Smooth muscle cell (in vitro differentiated cells): ENCODE data around the gene TTF1. TPM values are rescaled to one million over a fixed set of nuclear protein-coding genes. Genes with fewer than 3 reads are reported as not detected.

ENCODE experiments used
- DNase-seq: peaks from one replicate; lab custom pipeline; 2025; ENCODE audit not compliant: unreplicated experiment; lab: John Stamatoyannopoulos, UW
- H2AFZ ChIP-seq: fragments of 200-600 bp; sonication (generic); 2 replicates; pipeline ENCODE4 v1.6.0; 2016; ENCODE audit warnings: antibody characterized with exemption, low read depth, mild to moderate bottlenecking
- H3F3A ChIP-seq: fragments of 200-600 bp; sonication (generic); 2 replicates; pipeline ENCODE4 v1.6.0; 2017; ENCODE audit warnings: antibody characterized with exemption, low read depth
- H3K27ac ChIP-seq: fragments of 200-600 bp; sonication (generic); 2 replicates; pipeline ENCODE4 v1.5.1; 2016; ENCODE audit warnings: low read depth, mild to moderate bottlenecking
- H3K27me3 ChIP-seq: fragments of 200-600 bp; sonication (generic); 2 replicates; pipeline ENCODE4 v1.6.1; 2016; ENCODE audit warnings: low read depth, mild to moderate bottlenecking
- H3K36me3 ChIP-seq: fragments of 200-600 bp; sonication (generic); 2 replicates; pipeline ENCODE4 v1.5.1; 2016; ENCODE audit warnings: low read depth
- H3K4me1 ChIP-seq: fragments of 200-600 bp; sonication (generic); 2 replicates; pipeline ENCODE4 v1.5.1; 2016; ENCODE audit warnings: low read depth
- H3K4me2 ChIP-seq: fragments of 200-600 bp; sonication (generic); 2 replicates; pipeline ENCODE4 v1.6.0; 2016; ENCODE audit warnings: mild to moderate bottlenecking
- H3K4me3 ChIP-seq: fragments of 200-600 bp; sonication (generic); 2 replicates; pipeline ENCODE4 v1.5.1; 2016; ENCODE audit warnings: mild to moderate bottlenecking
- H3K79me2 ChIP-seq: fragments of 200-600 bp; sonication (generic); 2 replicates; pipeline ENCODE4 v1.6.0; 2016; ENCODE audit warnings: low read depth, mild to moderate bottlenecking
- H3K9ac ChIP-seq: fragments of 200-600 bp; sonication (generic); 2 replicates; pipeline ENCODE4 v1.6.0; 2016; ENCODE audit warnings: low read depth
- H3K9me3 ChIP-seq: fragments of 200-600 bp; sonication (generic); replicated peaks from 2 replicates; pipeline ENCODE4 v1.5.1; 2016; ENCODE audit warnings: low read depth
- H4K20me1 ChIP-seq: fragments of 200-600 bp; sonication (generic); 2 replicates; pipeline ENCODE4 v1.6.0; 2016; ENCODE audit warnings: low read depth
- WGBS: methylation state at CpG from one replicate; pipeline ENCODE4 v1.1.7; 2016; ENCODE audit warnings: low lambda C conversion rate; 5-methylcytosine and 5-hydroxymethylcytosine counted together
- polyA plus RNA-seq: library from polyadenylated mRNA; unstranded; fragments of >200 nt; fragmentation: Nextera tagmentation; extraction: Ambion mirVana; gene quantifications from 2 replicates; pipeline ENCODE4 v1.2.1, GENCODE V29; 2016
- total RNA-seq: library from RNA; depleted of rRNA; stranded (reverse); fragments of >200 nt; gene quantifications from 2 replicates; pipeline ENCODE4 v1.2.3, GENCODE V29; 2014
- TF ChIP-seq, protein P1 (sequence below): fragments of 200-600 bp; sonication (generic); IDR thresholded peaks from 2 replicates; pipeline ENCODE4 v1.5.1; 2017; ENCODE audit warnings: borderline replicate concordance, mild to moderate bottlenecking, antibody characterized with exemption; ENCODE audit not compliant: insufficient read depth, poor library complexity, severe bottlenecking

Gene TTF1
- total and polyA plus RNA-seq, 2 experiments from 2014 or later = 5.5 to 16.4 TPM

DNA sequence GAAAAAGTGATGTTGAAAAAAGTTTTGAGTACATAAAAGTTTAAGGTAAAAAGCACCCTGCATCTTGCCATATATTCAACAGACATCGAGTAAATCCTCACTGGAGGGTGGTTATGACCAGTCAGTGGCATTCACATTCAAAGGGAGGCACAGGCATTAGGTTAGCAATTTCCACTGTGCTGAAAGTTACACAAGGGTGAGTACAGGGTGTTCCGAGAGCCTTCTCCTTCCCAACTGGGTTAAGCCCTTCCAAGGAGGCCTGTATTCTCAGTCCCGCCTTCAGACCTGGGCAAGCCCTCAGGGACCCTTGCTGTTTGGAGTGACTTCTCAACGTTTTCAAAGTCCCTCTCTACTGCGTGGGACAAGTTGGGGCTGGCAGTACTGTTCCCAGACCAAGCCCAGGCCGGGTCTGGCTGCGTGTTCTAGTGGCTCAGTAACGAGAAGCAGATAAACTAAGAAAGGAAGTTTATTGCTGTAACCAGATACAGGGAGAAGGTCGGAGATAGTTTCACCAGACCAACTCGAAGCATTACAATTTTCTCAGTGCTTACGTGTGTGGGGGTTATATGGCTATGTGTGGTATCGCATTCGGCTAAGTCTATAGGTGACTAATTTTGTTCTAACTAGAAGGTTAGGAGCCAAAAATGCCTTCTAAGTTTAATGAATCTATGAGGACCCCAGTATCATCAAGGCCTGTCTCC lies 38.9 kb downstream of the TTF1 start:
- 28% methylated on average over 13 of the region's 13 CpGs for WGBS
- H3K9ac ChIP-seq = peak overlapping the region; percentile 37
- peak overlapping the region; percentile 58 for H3K27ac ChIP-seq
- no peaks in the 10 kb centered on the region for H3K4me1 ChIP-seq
- H3K9me3 ChIP-seq = no peaks in the 10 kb centered on the region
- peak overlapping the region; percentile 30 for H3K4me2 ChIP-seq
- TF ChIP-seq, protein P1, sequence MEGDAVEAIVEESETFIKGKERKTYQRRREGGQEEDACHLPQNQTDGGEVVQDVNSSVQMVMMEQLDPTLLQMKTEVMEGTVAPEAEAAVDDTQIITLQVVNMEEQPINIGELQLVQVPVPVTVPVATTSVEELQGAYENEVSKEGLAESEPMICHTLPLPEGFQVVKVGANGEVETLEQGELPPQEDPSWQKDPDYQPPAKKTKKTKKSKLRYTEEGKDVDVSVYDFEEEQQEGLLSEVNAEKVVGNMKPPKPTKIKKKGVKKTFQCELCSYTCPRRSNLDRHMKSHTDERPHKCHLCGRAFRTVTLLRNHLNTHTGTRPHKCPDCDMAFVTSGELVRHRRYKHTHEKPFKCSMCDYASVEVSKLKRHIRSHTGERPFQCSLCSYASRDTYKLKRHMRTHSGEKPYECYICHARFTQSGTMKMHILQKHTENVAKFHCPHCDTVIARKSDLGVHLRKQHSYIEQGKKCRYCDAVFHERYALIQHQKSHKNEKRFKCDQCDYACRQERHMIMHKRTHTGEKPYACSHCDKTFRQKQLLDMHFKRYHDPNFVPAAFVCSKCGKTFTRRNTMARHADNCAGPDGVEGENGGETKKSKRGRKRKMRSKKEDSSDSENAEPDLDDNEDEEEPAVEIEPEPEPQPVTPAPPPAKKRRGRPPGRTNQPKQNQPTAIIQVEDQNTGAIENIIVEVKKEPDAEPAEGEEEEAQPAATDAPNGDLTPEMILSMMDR = no peak
- no peaks in the 10 kb centered on the region for H3K79me2 ChIP-seq
- no peak for DNase-seq
- H3K4me3 ChIP-seq = no peak overlapping the region
- H3K27me3 ChIP-seq = no peaks in the 10 kb centered on the region
- no peaks in the 10 kb centered on the region for H4K20me1 ChIP-seq
- H3K36me3 ChIP-seq = no peaks in the 10 kb centered on the region
- peaks cover 6% of the 10 kb centered on the region for H3F3A ChIP-seq
- H2AFZ ChIP-seq = peak overlapping the region; percentile 93

DNA sequence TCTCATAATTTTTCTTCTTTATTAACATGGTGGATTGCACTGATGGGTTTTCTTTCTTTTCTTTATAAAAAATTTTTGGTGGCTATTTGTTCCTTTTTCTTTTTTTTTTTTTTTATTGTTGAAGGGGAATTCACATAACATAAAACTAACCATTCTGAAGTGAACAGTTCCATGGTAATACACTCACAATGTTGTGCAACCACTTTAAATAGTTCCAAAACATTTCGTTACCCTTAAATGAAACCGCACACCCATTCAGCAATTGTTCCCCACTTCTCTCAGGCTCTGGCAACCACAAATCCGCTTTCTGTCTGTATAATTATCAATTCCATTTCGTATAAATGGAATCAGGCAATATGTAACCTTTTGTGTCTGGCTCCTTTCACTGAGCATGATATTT lies 40.2 kb downstream of the TTF1 start:
- no peaks in the 10 kb centered on the region for H3K27me3 ChIP-seq
- DNase-seq = no peak
- H4K20me1 ChIP-seq = no peaks in the 10 kb centered on the region
- no peaks in the 10 kb centered on the region for H3K36me3 ChIP-seq
- H3K9ac ChIP-seq = no peak overlapping the region
- TF ChIP-seq, protein P1 = no peak
- H3K4me3 ChIP-seq = no peak overlapping the region
- no peak overlapping the region for H3K27ac ChIP-seq
- no peaks in the 10 kb centered on the region for H3K79me2 ChIP-seq
- no peak overlapping the region for H3K4me2 ChIP-seq
- H3F3A ChIP-seq = peaks cover 6% of the 10 kb centered on the region
- no peak overlapping the region for H2AFZ ChIP-seq
- 95% methylated on average over 4 of the region's 4 CpGs for WGBS
- no peaks in the 10 kb centered on the region for H3K9me3 ChIP-seq
- no peaks in the 10 kb centered on the region for H3K4me1 ChIP-seq

GRCh38 chr9:132365986-132366385 lies 40.7 kb downstream of the TTF1 start:
- 82% methylated on average over 3 of the region's 3 CpGs for WGBS
- Histone ChIP-seq H3K9ac (no peak overlapping the region), H3K4me2 (no peak overlapping the region), H3K36me3 (no peaks in the 10 kb centered on the region), H3K27me3 (no peaks in the 10 kb centered on the region), H3K9me3 (no peaks in the 10 kb centered on the region), H3K4me1 (no peaks in the 10 kb centered on the region), H3K4me3 (no peak overlapping the region), H3F3A (peaks cover 6% of the 10 kb centered on the region), H3K27ac (no peak overlapping the region), H2AFZ (no peak overlapping the region), H3K79me2 (no peaks in the 10 kb centered on the region), H4K20me1 (no peaks in the 10 kb centered on the region)
- DNase-seq = no peak
- TF ChIP-seq, protein P1 = no peak

DNA sequence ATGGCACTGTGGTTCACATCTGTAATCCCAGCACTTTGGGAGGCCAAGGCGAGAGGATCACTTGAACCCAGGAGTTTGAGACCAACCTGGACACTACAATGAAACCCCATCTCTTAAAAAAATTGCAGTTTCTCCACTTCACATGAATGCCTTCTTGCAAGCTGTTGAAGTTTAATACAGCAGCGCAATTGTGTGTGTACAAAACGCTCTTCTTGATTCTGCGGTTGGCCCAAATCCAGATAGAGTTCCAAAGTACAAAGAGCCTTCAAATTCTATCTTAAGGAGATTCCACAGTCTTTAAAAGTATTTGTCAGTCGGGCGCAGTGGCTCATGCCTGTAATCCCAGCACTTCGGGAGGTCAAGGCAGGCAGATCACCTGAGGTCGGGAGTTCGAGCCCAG lies 42.6 kb downstream of the TTF1 start:
- Histone ChIP-seq H3K9me3 (no peaks in the 10 kb centered on the region), H4K20me1 (no peaks in the 10 kb centered on the region), H3K27ac (no peak overlapping the region), H3F3A (peaks cover 6% of the 10 kb centered on the region), H3K27me3 (no peaks in the 10 kb centered on the region), H2AFZ (no peak overlapping the region), H3K9ac (no peak overlapping the region), H3K4me3 (no peak overlapping the region), H3K4me1 (no peaks in the 10 kb centered on the region), H3K79me2 (no peaks in the 10 kb centered on the region), H3K4me2 (no peak overlapping the region), H3K36me3 (no peaks in the 10 kb centered on the region)
- TF ChIP-seq, protein P1 = no peak
- DNase-seq = no peak
- WGBS = 94% methylated on average over 9 of the region's 9 CpGs
